H1 (cell line): ENCODE measurements around the gene DUS4L. TPM values are rescaled to one million over a fixed set of nuclear protein-coding genes. Genes with fewer than 3 reads are reported as not detected.

ENCODE experiments used
- CTCF ChIA-PET: fragments of 300-600 bp; sonication (Branson Sonifier 250); formaldehyde crosslinking; loops from one replicate; lab custom pipeline; 2021; ENCODE audit not compliant: partially characterized antibody; lab: Charles Lee
- POLR2A ChIA-PET: fragments of 300-600 bp; sonication (Branson Sonifier 250); formaldehyde crosslinking; loops from one replicate; lab custom pipeline; 2021; ENCODE audit warnings: inconsistent platforms; ENCODE audit not compliant: partially characterized antibody; lab: Charles Lee
- DNase-seq, 2 experiments: peaks; one replicate each; pipeline versions ENCODE4 v3.0.0 to v3.0.0-alpha.2; 2010 to 2022; ENCODE audit warnings: low spot score in 2 of 2, low read depth in 1 of 2, mixed read lengths in 1 of 2
- FAIRE-seq: peaks from 2 replicates; lab custom pipeline; 2011; peaks lifted over from hg19 to GRCh38; lab: Jason Lieb, UNC
- H2AFZ ChIP-seq: 2 replicates; pipeline ENCODE4 v1.8.1; 2012; ENCODE audit warnings: low read length, inconsistent platforms
- H2AK5ac ChIP-seq: 2 replicates; pipeline ENCODE4 v1.6.1; 2013; ENCODE audit warnings: low read depth, low read length
- H2BK120ac ChIP-seq: replicated peaks from 2 replicates; pipeline ENCODE3; 2013; ENCODE audit warnings: low read depth, low read length, inconsistent platforms
- H2BK12ac ChIP-seq: 2 replicates; pipeline ENCODE4 v1.6.1; 2013; ENCODE audit warnings: low read depth, low read length
- H2BK15ac ChIP-seq: 2 replicates; pipeline ENCODE4 v1.6.1; 2013; ENCODE audit warnings: low read length
- H2BK20ac ChIP-seq: 2 replicates; pipeline ENCODE4 v1.6.1; 2013; ENCODE audit warnings: low read length
- H2BK5ac ChIP-seq: 2 replicates; pipeline ENCODE4 v1.6.1; 2013; ENCODE audit warnings: low read depth, low read length
- H3K14ac ChIP-seq: 2 replicates; pipeline ENCODE4 v1.6.1; 2013; ENCODE audit warnings: inconsistent platforms; ENCODE audit not compliant: insufficient read length
- H3K18ac ChIP-seq: 2 replicates; pipeline ENCODE4 v1.6.1; 2013; ENCODE audit warnings: low read length; ENCODE audit errors: extremely low read depth
- H3K23ac ChIP-seq: 2 replicates; pipeline ENCODE4 v1.6.1; 2013; ENCODE audit warnings: inconsistent platforms; ENCODE audit not compliant: insufficient read length
- H3K23me2 ChIP-seq: 2 replicates; pipeline ENCODE4 v1.6.1; 2013; ENCODE audit warnings: low read depth, low read length
- H3K27ac ChIP-seq: 2 replicates; pipeline ENCODE4 v1.6.1; 2011; ENCODE audit warnings: low read depth, low read length, inconsistent platforms
- H3K27me3 ChIP-seq, 4 experiments: replicated peaks in 1 of 4; 1 replicate in 1 of 4; 2 replicates in 3 of 4; pipeline versions ENCODE4 v1.6.1 to v1.8.1; 2011 to 2013; ENCODE audit warnings: low read length in 3 of 4, mild to moderate bottlenecking in 3 of 4, inconsistent platforms in 2 of 4, mixed read lengths in 2 of 4, moderate library complexity in 1 of 4; ENCODE audit not compliant: control insufficient read depth in 3 of 4, insufficient read depth in 3 of 4; ENCODE audit errors: extremely low read depth in 1 of 4
- H3K36me3 ChIP-seq, 4 experiments: 2 replicates each; pipeline versions ENCODE4 v1.6.1 to v1.8.1; 2011 to 2013; ENCODE audit warnings: mild to moderate bottlenecking in 4 of 4, low read length in 3 of 4, moderate library complexity in 2 of 4, control low read depth in 1 of 4, inconsistent platforms in 1 of 4; ENCODE audit not compliant: insufficient read depth in 4 of 4, control insufficient read depth in 2 of 4
- H3K4ac ChIP-seq: replicated peaks from 2 replicates; pipeline ENCODE3; 2013; ENCODE audit warnings: low read length, low read depth, mixed read lengths, inconsistent platforms; ENCODE audit not compliant: insufficient read length
- H3K4me1 ChIP-seq, 4 experiments: replicated peaks in 1 of 4; 1 replicate in 1 of 4; 2 replicates in 3 of 4; pipeline versions ENCODE4 v1.6.1 to v1.8.1; 2011 to 2013; ENCODE audit warnings: low read length in 3 of 4, inconsistent platforms in 2 of 4, mixed read lengths in 1 of 4; ENCODE audit not compliant: insufficient read depth in 4 of 4, control insufficient read depth in 3 of 4
- H3K4me2 ChIP-seq, 2 experiments: 2 replicates each; pipeline versions ENCODE4 v1.6.1 to v1.8.1; 2011 to 2013; ENCODE audit warnings: low read depth in 2 of 2, low read length in 2 of 2, control low read depth in 1 of 2, inconsistent platforms in 1 of 2, mild to moderate bottlenecking in 1 of 2; ENCODE audit not compliant: insufficient read depth in 1 of 2
- H3K4me3 ChIP-seq, 4 experiments: fragments of 200-600, 300-600 bp in 1 of 4; sonication (generic), shearing (Covaris generic), sonication (Bioruptor Twin) in 1 of 4; 2 replicates each; pipeline versions ENCODE4 v1.5.1 to v1.8.1; 2011 to 2016; ENCODE audit warnings: low read length in 4 of 4, low read depth in 3 of 4, control low read depth in 2 of 4, inconsistent platforms in 2 of 4, mild to moderate bottlenecking in 2 of 4, mixed read lengths in 1 of 4, moderate library complexity in 1 of 4; ENCODE audit not compliant: insufficient read depth in 2 of 4; ENCODE audit errors: extremely low read depth in 1 of 4
- H3K56ac ChIP-seq: replicated peaks from 2 replicates; pipeline ENCODE3; 2013; ENCODE audit warnings: low read depth, mild to moderate bottlenecking, mixed read lengths, low read length, inconsistent platforms; ENCODE audit not compliant: insufficient read length
- H3K79me1 ChIP-seq: 2 replicates; pipeline ENCODE4 v1.6.1; 2013; ENCODE audit warnings: low read depth, low read length, control low read depth
- H3K79me2 ChIP-seq, 2 experiments: 2 replicates each; pipeline versions ENCODE4 v1.6.1 to v1.8.1; 2012 to 2013; ENCODE audit warnings: low read length in 2 of 2, mild to moderate bottlenecking in 2 of 2, inconsistent platforms in 1 of 2; ENCODE audit not compliant: insufficient read depth in 2 of 2, control insufficient read depth in 1 of 2
- H3K9ac ChIP-seq, 4 experiments: replicated peaks in 1 of 4; 1 replicate in 1 of 4; 2 replicates in 3 of 4; pipeline versions ENCODE4 v1.6.1 to v1.8.1; 2011 to 2013; ENCODE audit warnings: low read depth in 3 of 4, low read length in 3 of 4, control low read depth in 2 of 4, mild to moderate bottlenecking in 2 of 4, moderate library complexity in 2 of 4, inconsistent platforms in 1 of 4; ENCODE audit errors: extremely low read depth in 1 of 4
- H3K9me3 ChIP-seq, 2 experiments: 2 replicates each; pipeline versions ENCODE4 v1.6.1 to v1.8.1; 2012 to 2013; ENCODE audit warnings: mild to moderate bottlenecking in 2 of 2, moderate library complexity in 2 of 2, control low read depth in 1 of 2, inconsistent platforms in 1 of 2, low read depth in 1 of 2, low read length in 1 of 2, mixed read lengths in 1 of 2; ENCODE audit not compliant: insufficient read depth in 2 of 2
- H4K20me1 ChIP-seq, 2 experiments: replicated peaks in 1 of 2; 2 replicates each; pipeline versions ENCODE3 to v1.8.1; 2011 to 2013; ENCODE audit warnings: inconsistent platforms in 2 of 2, low read length in 2 of 2, mild to moderate bottlenecking in 1 of 2; ENCODE audit not compliant: insufficient read depth in 2 of 2, control insufficient read depth in 1 of 2
- H4K5ac ChIP-seq: 2 replicates; pipeline ENCODE4 v1.6.1; 2013; ENCODE audit warnings: low read length, low read depth, mixed read lengths, inconsistent platforms; ENCODE audit not compliant: insufficient read length
- H4K8ac ChIP-seq: 2 replicates; pipeline ENCODE4 v1.8.0; 2013; ENCODE audit warnings: mild to moderate bottlenecking, moderate library complexity, low read length, inconsistent platforms; ENCODE audit not compliant: insufficient read depth; ENCODE audit errors: extremely low read depth
- H4K91ac ChIP-seq: replicated peaks from 2 replicates; pipeline ENCODE3; 2013; ENCODE audit warnings: low read length, mixed read lengths, inconsistent platforms; ENCODE audit not compliant: insufficient read length
- ASH2L ChIP-seq: fragments of 200-600, 300-600 bp; sonication (generic); IDR thresholded peaks from one replicate; pipeline ENCODE4 v1.7.1; 2017; ENCODE audit warnings: low read length
- NRF1 ChIP-seq: IDR thresholded peaks from 2 replicates; pipeline ENCODE4 v1.6.1; 2011; ENCODE audit warnings: mild to moderate bottlenecking, low read depth, low read length, improper control_type of control experiment
- SAP30 ChIP-seq: fragments of 300-600 bp; sonication (generic); IDR thresholded peaks from 2 replicates; pipeline ENCODE4 v1.7.1; 2012; ENCODE audit warnings: low read length, moderate library complexity, mild to moderate bottlenecking, inconsistent platforms; ENCODE audit not compliant: insufficient read depth, insufficient replicate concordance
- TAF7 ChIP-seq: optimal IDR thresholded peaks from 2 replicates; pipeline ENCODE3; 2011; ENCODE audit warnings: low read depth, mild to moderate bottlenecking, inconsistent platforms, low read length, moderate library complexity, borderline replicate concordance
- TBP ChIP-seq: IDR thresholded peaks from 2 replicates; pipeline ENCODE4 v1.6.1; 2011; ENCODE audit warnings: low read depth, low read length, improper control_type of control experiment
- polyA plus RNA-seq, 7 experiments: library from polyadenylated mRNA; depleted of rRNA in 3 of 7; stranded (reverse) in 5 of 7; unstranded in 2 of 7; fragments of >200 nt in 5 of 7; fragments of 200-250 nt in 2 of 7; gene quantifications; 1 replicate in 5 of 7; 2 replicates in 1 of 7; 4 replicates in 1 of 7; pipeline versions ENCODE4 v1.2.1 to v1.2.3, GENCODE V29; 2011 to 2013; ENCODE audit warnings: missing spikeins in 2 of 7, mixed read lengths in 2 of 7
- total RNA-seq: library from RNA; stranded (reverse); fragmentation: NEBNext Ultra II Directional; extraction: Animal tissue kit (Norgen Biotek cat#: 25700); gene quantifications from 2 replicates; pipeline ENCODE4 v1.2.1, GENCODE V29; 2021

DUS4L gene
- total and polyA plus RNA-seq, 2 of the 8 experiments (the other 6 are each of a cell fraction or from before 2014, with no cell fraction given) = 6.1 to 11.5 TPM

DNA sequence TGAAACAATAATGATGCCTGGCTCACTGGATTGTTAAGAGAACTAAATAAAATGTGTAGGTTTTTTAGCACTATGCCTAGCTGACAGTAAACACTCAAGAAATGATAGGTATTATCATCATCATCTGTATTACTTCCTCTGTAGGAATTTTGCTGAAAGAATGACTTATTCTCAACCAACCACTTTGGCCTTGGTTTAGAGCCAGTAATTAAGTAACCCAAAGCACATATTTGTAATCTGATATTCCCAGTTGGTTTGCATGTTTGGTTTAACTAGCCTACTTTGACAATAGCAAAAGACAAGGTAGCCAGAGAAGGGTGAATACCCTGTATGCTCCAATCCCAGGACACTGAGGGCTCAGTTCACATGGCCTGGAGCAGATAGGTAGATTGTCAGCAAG lies 50.7 kb downstream of the DUS4L start:
- no peak for TF ChIP-seq NRF1
- no peak for TF ChIP-seq SAP30
- TF ChIP-seq TBP = no peak
- no peak for TF ChIP-seq TAF7
- TF ChIP-seq ASH2L = no peak
- Histone ChIP-seq H3K4ac (no peak overlapping the region), H4K91ac (no peak overlapping the region), H3K4me3 (no peak overlapping the region), H3K9me3 (no peaks in the 10 kb centered on the region), H2AK5ac (no peak overlapping the region), H2BK20ac (no peak overlapping the region), H3K14ac (no peak overlapping the region), H4K5ac (no peak overlapping the region), H3K79me2 (no peaks in the 10 kb centered on the region), H3K56ac (no peak overlapping the region), H2AFZ (no peak overlapping the region), H3K4me1 (no peaks in the 10 kb centered on the region), H2BK5ac (no peak overlapping the region), H3K23ac (no peak overlapping the region), H2BK15ac (no peak overlapping the region), H3K23me2 (no peaks in the 10 kb centered on the region), H3K9ac (no peak overlapping the region), H2BK120ac (no peak overlapping the region), H3K36me3 (no peaks in the 10 kb centered on the region; a peak in 1 of 8 replicates), H4K8ac (no peak overlapping the region), H2BK12ac (no peak overlapping the region), H3K4me2 (no peak overlapping the region), H3K27ac (no peak overlapping the region), H3K79me1 (no peaks in the 10 kb centered on the region), H3K18ac (no peak overlapping the region), H4K20me1 (no peaks in the 10 kb centered on the region), H3K27me3 (no peaks in the 10 kb centered on the region)
- DNase-seq (no peak), FAIRE-seq (no peak)
- ChIA-PET CTCF (no interaction called here), POLR2A (no interaction called here)
